NT2/D1 (cell line): ENCODE data around the gene DIDO1.

Experiments used
- DNase-seq: peaks from one replicate; pipeline ENCODE4 v3.0.0-alpha.2; 2011; ENCODE audit warnings: low read depth, low spot score
- H3K27me3 ChIP-seq: 2 replicates; pipeline ENCODE4 v1.6.0; 2011; ENCODE audit warnings: mild to moderate bottlenecking; ENCODE audit not compliant: insufficient read length, insufficient read depth
- H3K36me3 ChIP-seq: 2 replicates; pipeline ENCODE4 v1.6.1; 2011; ENCODE audit warnings: mild to moderate bottlenecking, low read length, mixed read lengths; ENCODE audit not compliant: insufficient read depth, insufficient read length
- H3K4me1 ChIP-seq: 2 replicates; pipeline ENCODE4 v1.5.1; 2011; ENCODE audit not compliant: insufficient read depth, insufficient read length
- H3K4me3 ChIP-seq: 2 replicates; pipeline ENCODE4 v1.5.1; 2011; ENCODE audit warnings: low read depth; ENCODE audit not compliant: insufficient read length
- H3K9ac ChIP-seq: 2 replicates; pipeline ENCODE4 v1.6.0; 2011; ENCODE audit warnings: low read depth; ENCODE audit not compliant: insufficient read length
- H3K9me3 ChIP-seq: 2 replicates; pipeline ENCODE4 v1.5.1; 2011; ENCODE audit warnings: mild to moderate bottlenecking, low read length; ENCODE audit not compliant: insufficient read depth
- SUZ12 ChIP-seq: IDR thresholded peaks from 2 replicates; pipeline ENCODE4 v1.6.1; 2011; ENCODE audit not compliant: insufficient read length, insufficient read depth; ENCODE audit errors: extremely low read depth
- YY1 ChIP-seq: IDR thresholded peaks from 2 replicates; pipeline ENCODE4 v1.6.1; 2011; ENCODE audit not compliant: insufficient read length, insufficient read depth
- ZNF274 ChIP-seq: IDR thresholded peaks from 2 replicates; pipeline ENCODE4 v1.6.1; 2011; ENCODE audit warnings: mild to moderate bottlenecking, low read depth, low read length

Gene DIDO1

GRCh38 chr20:62970307-62971210 is 44.3 kb upstream of the DIDO1 start:
- no peak overlapping the region for H3K4me3 ChIP-seq
- H3K36me3 ChIP-seq: no peaks in the 10 kb centered on the region
- H3K9me3 ChIP-seq: no peaks in the 10 kb centered on the region
- H3K4me1 ChIP-seq: peaks cover 24% of the 10 kb centered on the region
- peaks cover 32% of the 10 kb centered on the region for H3K27me3 ChIP-seq
- no peak for TF ChIP-seq SUZ12
- no peak for TF ChIP-seq ZNF274
- no peak for TF ChIP-seq YY1
- H3K9ac ChIP-seq: no peak overlapping the region
- DNase-seq: no peak

GRCh38 chr20:62969939-62970306 is 43.6 kb upstream of the DIDO1 start:
- H3K27me3 ChIP-seq: peaks cover 26% of the 10 kb centered on the region
- peaks cover 25% of the 10 kb centered on the region for H3K4me1 ChIP-seq
- DNase-seq: no peak
- H3K4me3 ChIP-seq: no peak overlapping the region
- H3K9ac ChIP-seq: no peak overlapping the region
- no peaks in the 10 kb centered on the region for H3K9me3 ChIP-seq
- TF ChIP-seq ZNF274 (no peak), SUZ12 (no peak)
- H3K36me3 ChIP-seq: no peaks in the 10 kb centered on the region

GRCh38 chr20:62969179-62969760 is 43.0 kb upstream of the DIDO1 start:
- no peaks in the 10 kb centered on the region for H3K36me3 ChIP-seq
- H3K27me3 ChIP-seq: peaks cover 20% of the 10 kb centered on the region
- H3K9me3 ChIP-seq: no peaks in the 10 kb centered on the region
- DNase-seq: no peak
- no peak overlapping the region for H3K4me3 ChIP-seq
- H3K4me1 ChIP-seq: peaks cover 20% of the 10 kb centered on the region
- H3K9ac ChIP-seq: peak overlapping the region; percentile 21
- TF ChIP-seq SUZ12 (no peak), ZNF274 (no peak), YY1 (no peak)

- no peaks in the 10 kb centered on the region for H3K36me3 ChIP-seq
- H3K9ac ChIP-seq: peak overlapping the region; percentile 21
- no peak overlapping the region for H3K4me3 ChIP-seq
- H3K4me1 ChIP-seq: peaks cover 20% of the 10 kb centered on the region
- peaks cover 15% of the 10 kb centered on the region for H3K27me3 ChIP-seq
- TF ChIP-seq ZNF274 (no peak), YY1 (no peak), SUZ12 (no peak)
- no peaks in the 10 kb centered on the region for H3K9me3 ChIP-seq
- no peak for DNase-seq
These were observed 42.3 kb upstream of the DIDO1 start for GRCh38 chr20:62968378-62969178.

GRCh38 chr20:62967628-62968351 is 41.5 kb upstream of the DIDO1 start:
- H3K9me3 ChIP-seq: no peaks in the 10 kb centered on the region
- DNase-seq: no peak
- no peak overlapping the region for H3K4me3 ChIP-seq
- TF ChIP-seq ZNF274 (no peak), YY1 (no peak), SUZ12 (no peak)
- no peak overlapping the region for H3K9ac ChIP-seq
- no peaks in the 10 kb centered on the region for H3K36me3 ChIP-seq
- peaks cover 7% of the 10 kb centered on the region for H3K27me3 ChIP-seq
- H3K4me1 ChIP-seq: peaks cover 18% of the 10 kb centered on the region

- H3K27me3 ChIP-seq: peaks cover under 1% of the 10 kb centered on the region
- H3K4me3 ChIP-seq: no peak overlapping the region
- H3K9ac ChIP-seq: no peak overlapping the region
- no peak for DNase-seq
- H3K36me3 ChIP-seq: no peaks in the 10 kb centered on the region
- H3K4me1 ChIP-seq: peaks cover 15% of the 10 kb centered on the region
- no peaks in the 10 kb centered on the region for H3K9me3 ChIP-seq
- no peak for TF ChIP-seq ZNF274
- TF ChIP-seq SUZ12: no peak
- TF ChIP-seq YY1: no peak
These were observed 40.8 kb upstream of the DIDO1 start for GRCh38 chr20:62967149-62967501.
